Bronchial epithelial cell (primary cell): ENCODE measurements around the gene CCR5AS.
"Not testable (repeated sequence)": the region's sequence is repeated elsewhere in the genome, so short reads cannot be mapped to it uniquely, and the experiment has no call there.

Source experiments
- DNase-seq: peaks from one replicate; pipeline ENCODE4 v3.0.0-alpha.2; 2010; ENCODE audit warnings: low read depth
- FAIRE-seq: peaks from 2 replicates; lab custom pipeline; 2011; peaks lifted over from hg19 to GRCh38; lab: Jason Lieb, UNC
- H3K27me3 ChIP-seq: 2 replicates; pipeline ENCODE4 v1.5.1; 2011; ENCODE audit warnings: low read length; ENCODE audit not compliant: control insufficient read depth, insufficient read depth
- H3K36me3 ChIP-seq: 2 replicates; pipeline ENCODE4 v1.5.1; 2011; ENCODE audit warnings: low read length; ENCODE audit not compliant: control insufficient read depth, insufficient read depth
- H3K4me3 ChIP-seq: 2 replicates; pipeline ENCODE4 v1.5.1; 2011; ENCODE audit warnings: mild to moderate bottlenecking, low read depth, low read length, control low read depth
- CTCF ChIP-seq: IDR thresholded peaks from 2 replicates; pipeline ENCODE4 v1.5.1; 2011; ENCODE audit warnings: mild to moderate bottlenecking, moderate library complexity, low read length, control low read depth, inconsistent platforms; ENCODE audit not compliant: insufficient read depth, severe bottlenecking

CCR5AS gene

GRCh38 chr3:46338840-46339239, 68.0 kb downstream of the CCR5AS start:
- no peak for DNase-seq

GRCh38 chr3:46337911-46338310, 69.0 kb downstream of the CCR5AS start:
- no peaks in the 10 kb centered on the region for H3K36me3 ChIP-seq
- FAIRE-seq, result no peak
- H3K4me3 ChIP-seq, result no peak overlapping the region

More at GRCh38 chr3:46338840-46339239, 68.0 kb downstream of the CCR5AS start:
- FAIRE-seq, result no peak
- TF ChIP-seq CTCF, result no peak
- Histone ChIP-seq H3K36me3 (no peaks in the 10 kb centered on the region), H3K4me3 (no peak overlapping the region), H3K27me3 (no peaks in the 10 kb centered on the region)

GRCh38 chr3:46335541-46335940, 71.3 kb downstream of the CCR5AS start:
- no peak for DNase-seq
- Histone ChIP-seq H3K27me3 (no peaks in the 10 kb centered on the region), H3K36me3 (no peaks in the 10 kb centered on the region), H3K4me3 (no peak overlapping the region)
- no peak for TF ChIP-seq CTCF
- no peak for FAIRE-seq

More at GRCh38 chr3:46337911-46338310, 69.0 kb downstream of the CCR5AS start:
- H3K27me3 ChIP-seq, result no peaks in the 10 kb centered on the region
- DNase-seq, result peak; percentile 83
- TF ChIP-seq CTCF, result no peak

GRCh38 chr3:46334741-46335478, 72.0 kb downstream of the CCR5AS start:
- no peak for TF ChIP-seq CTCF
- Histone ChIP-seq H3K4me3 (no peak overlapping the region), H3K27me3 (no peaks in the 10 kb centered on the region), H3K36me3 (no peaks in the 10 kb centered on the region)
- DNase-seq (peak; percentile 76), FAIRE-seq (no peak)

- not testable (repeated sequence) for DNase-seq, H3K36me3 ChIP-seq, H3K27me3 ChIP-seq, H3K4me3 ChIP-seq, FAIRE-seq
Measured at GRCh38 chr3:46330676-46331075, 76.2 kb downstream of the CCR5AS start.

GRCh38 chr3:46325645-46326300, 81.1 kb downstream of the CCR5AS start:
- DNase-seq (peak; percentile 15), FAIRE-seq (no peak)
- no peak for TF ChIP-seq CTCF
- H3K36me3 ChIP-seq, result no peaks in the 10 kb centered on the region
- H3K27me3 ChIP-seq, result no peaks in the 10 kb centered on the region
- no peak overlapping the region for H3K4me3 ChIP-seq
